ENCODE data around the gene C5orf34.
"Not testable (repeated sequence)": the region's sequence is repeated elsewhere in the genome, so short reads cannot be mapped to it uniquely, and the experiment has no call there.

Gene C5orf34

GRCh38 chr5:43514816-43515677, at the start of gene C5orf34:
Gene C5orf34 (minus strand): TSS chr5:43515148. CDS start chr5:43509339, 5,809 bp downstream.
- in situ Hi-C loops (cut with HindIII; ENCODE audit: low sequenced_read_pairs) = no loop called here

GRCh38 chr5:43564289-43564850, 49.4 kb upstream of the C5orf34 start:
- in situ Hi-C loops (cut with HindIII; ENCODE audit: low sequenced_read_pairs) = no loop called here

- in situ Hi-C loops (cut with HindIII; ENCODE audit: low sequenced_read_pairs) = no loop called here
Observed at GRCh38 chr5:43563321-43563720, 48.4 kb upstream of the C5orf34 start.

GRCh38 chr5:43561356-43561755, 46.4 kb upstream of the C5orf34 start:
- in situ Hi-C loops (cut with HindIII; ENCODE audit: low sequenced_read_pairs) = no loop called here

GRCh38 chr5:43560128-43560527, 45.2 kb upstream of the C5orf34 start:
- in situ Hi-C loops (cut with HindIII; ENCODE audit: low sequenced_read_pairs) = no loop called here

- in situ Hi-C loops (cut with HindIII; ENCODE audit: low sequenced_read_pairs) = no loop called here
Observed at GRCh38 chr5:43556857-43557542, 42.1 kb upstream of the C5orf34 start, which contains the start of gene PAIP1. Gene PAIP1 (minus strand): TSS chr5:43557077. CDS start chr5:43556846, 231 bp downstream.

- in situ Hi-C loops (cut with HindIII; ENCODE audit: low sequenced_read_pairs) = not testable (repeated sequence)
Observed at GRCh38 chr5:43556607-43556856, 41.6 kb upstream of the C5orf34 start.

- in situ Hi-C loops (cut with HindIII; ENCODE audit: low sequenced_read_pairs) = no loop called here
Observed at GRCh38 chr5:43555895-43556606, 41.1 kb upstream of the C5orf34 start.

- in situ Hi-C loops (cut with HindIII; ENCODE audit: low sequenced_read_pairs) = no loop called here
Observed at GRCh38 chr5:43554497-43554896, 39.5 kb upstream of the C5orf34 start.

- in situ Hi-C loops (cut with HindIII; ENCODE audit: low sequenced_read_pairs) = no loop called here
Observed at GRCh38 chr5:43553381-43553780, 38.4 kb upstream of the C5orf34 start.

GRCh38 chr5:43551731-43552130, 36.8 kb upstream of the C5orf34 start:
- in situ Hi-C loops (cut with HindIII; ENCODE audit: low sequenced_read_pairs) = no loop called here

GRCh38 chr5:43549272-43549671, 34.3 kb upstream of the C5orf34 start:
- in situ Hi-C loops (cut with HindIII; ENCODE audit: low sequenced_read_pairs) = not testable (repeated sequence)

GRCh38 chr5:43548358-43548757, 33.4 kb upstream of the C5orf34 start:
- in situ Hi-C loops (cut with HindIII; ENCODE audit: low sequenced_read_pairs) = no loop called here

GRCh38 chr5:43547532-43547931, 32.6 kb upstream of the C5orf34 start:
- in situ Hi-C loops (cut with HindIII; ENCODE audit: low sequenced_read_pairs) = no loop called here

- in situ Hi-C loops (cut with HindIII; ENCODE audit: low sequenced_read_pairs) = no loop called here
Observed at GRCh38 chr5:43543434-43543833, 28.5 kb upstream of the C5orf34 start.

GRCh38 chr5:43540746-43541145, 25.8 kb upstream of the C5orf34 start:
- in situ Hi-C loops (cut with HindIII; ENCODE audit: low sequenced_read_pairs) = no loop called here

GRCh38 chr5:43536972-43537371, 22.0 kb upstream of the C5orf34 start:
- in situ Hi-C loops (cut with HindIII; ENCODE audit: low sequenced_read_pairs) = no loop called here

- in situ Hi-C loops (cut with HindIII; ENCODE audit: low sequenced_read_pairs) = no loop called here
Observed at GRCh38 chr5:43533646-43534045, 18.7 kb upstream of the C5orf34 start.

- in situ Hi-C loops (cut with HindIII; ENCODE audit: low sequenced_read_pairs) = no loop called here
Observed at GRCh38 chr5:43530648-43531047, 15.7 kb upstream of the C5orf34 start.

GRCh38 chr5:43523662-43524072, 8.7 kb upstream of the C5orf34 start:
- in situ Hi-C loops (cut with HindIII; ENCODE audit: low sequenced_read_pairs) = no loop called here

GRCh38 chr5:43520615-43521014, 5.7 kb upstream of the C5orf34 start:
- in situ Hi-C loops (cut with HindIII; ENCODE audit: low sequenced_read_pairs) = no loop called here
